OCI-LY1 (cell line): Measurements from ENCODE around the gene AGAP1.

Experiments used
- H2AFZ ChIP-seq: fragments of 200-600 bp; sonication (generic), shearing (Covaris generic); 2 replicates; pipeline ENCODE4 v1.6.0; 2014; ENCODE audit warnings: antibody characterized with exemption, mild to moderate bottlenecking, low read length
- H3F3A ChIP-seq: fragments of 200-600 bp; sonication (generic), shearing (Covaris generic); 2 replicates; pipeline ENCODE4 v1.6.0; 2014; ENCODE audit warnings: mild to moderate bottlenecking, antibody characterized with exemption, low read length, moderate library complexity; ENCODE audit not compliant: insufficient read depth
- H3K27ac ChIP-seq: fragments of 200-600 bp; sonication (generic); 2 replicates; pipeline ENCODE4 v1.5.1; 2014; ENCODE audit warnings: low read length, mixed run types, mild to moderate bottlenecking, low read depth; ENCODE audit not compliant: poor library complexity, severe bottlenecking
- H3K27me3 ChIP-seq: fragments of 200-600 bp; sonication (generic); 2 replicates; pipeline ENCODE4 v1.6.0; 2014; ENCODE audit warnings: antibody characterized with exemption, mild to moderate bottlenecking, low read length, moderate library complexity; ENCODE audit not compliant: insufficient read depth
- H3K36me3 ChIP-seq: fragments of 200-600 bp; sonication (generic); 2 replicates; pipeline ENCODE4 v1.6.1; 2014; ENCODE audit warnings: mild to moderate bottlenecking, antibody characterized with exemption, low read length, moderate library complexity, mixed read lengths; ENCODE audit not compliant: insufficient read depth
- H3K4me1 ChIP-seq: fragments of 200-600 bp; sonication (generic); 2 replicates; pipeline ENCODE4 v1.5.1; 2014; ENCODE audit warnings: mild to moderate bottlenecking, low read length, moderate library complexity; ENCODE audit not compliant: insufficient read depth, severe bottlenecking
- H3K4me2 ChIP-seq: fragments of 200-600 bp; sonication (generic), shearing (Covaris generic); 2 replicates; pipeline ENCODE4 v1.6.1; 2014; ENCODE audit warnings: low read length
- H3K4me3 ChIP-seq: fragments of 200-600 bp; sonication (generic); 2 replicates; pipeline ENCODE4 v1.5.1; 2014; ENCODE audit warnings: low read length, low read depth, mild to moderate bottlenecking, mixed read lengths; ENCODE audit not compliant: poor library complexity, severe bottlenecking
- H3K79me2 ChIP-seq: fragments of 200-600 bp; shearing (Covaris generic); 2 replicates; pipeline ENCODE4 v1.6.1; 2016; ENCODE audit warnings: mixed run types, low read length, mixed read lengths; ENCODE audit not compliant: insufficient read depth
- H3K9ac ChIP-seq: fragments of 200-600 bp; sonication (generic), shearing (Covaris generic); 2 replicates; pipeline ENCODE4 v1.6.1; 2014; ENCODE audit warnings: mild to moderate bottlenecking, low read length, mixed read lengths
- H3K9me2 ChIP-seq: fragments of 200-600 bp; sonication (generic), shearing (Covaris generic); 2 replicates; pipeline ENCODE4 v1.6.1; 2014; ENCODE audit warnings: low read depth, mild to moderate bottlenecking, low read length, mixed read lengths
- H3K9me3 ChIP-seq: fragments of 200-600 bp; shearing (Covaris generic); 2 replicates; pipeline ENCODE4 v1.6.1; 2014; ENCODE audit warnings: low read length, mixed read lengths
- H4K20me1 ChIP-seq: fragments of 200-600 bp; sonication (generic), shearing (Covaris generic); 2 replicates; pipeline ENCODE4 v1.6.0; 2016; ENCODE audit warnings: mild to moderate bottlenecking, low read length; ENCODE audit not compliant: insufficient read depth
- EZH2 ChIP-seq: fragments of 200-600 bp; sonication (generic), shearing (Covaris generic); IDR thresholded peaks from 2 replicates; pipeline ENCODE4 v1.8.0; 2017; ENCODE audit warnings: borderline replicate concordance, mixed run types, mild to moderate bottlenecking, antibody characterized with exemption, low read length, moderate library complexity, mixed read lengths
- TF ChIP-seq, protein P1 (sequence below): fragments of 200-600 bp; sonication (generic), shearing (Covaris generic); IDR thresholded peaks from 2 replicates; pipeline ENCODE4 v1.5.1; 2017; ENCODE audit warnings: mild to moderate bottlenecking, antibody characterized with exemption, low read length, moderate library complexity, mixed read lengths

AGAP1 gene

DNA sequence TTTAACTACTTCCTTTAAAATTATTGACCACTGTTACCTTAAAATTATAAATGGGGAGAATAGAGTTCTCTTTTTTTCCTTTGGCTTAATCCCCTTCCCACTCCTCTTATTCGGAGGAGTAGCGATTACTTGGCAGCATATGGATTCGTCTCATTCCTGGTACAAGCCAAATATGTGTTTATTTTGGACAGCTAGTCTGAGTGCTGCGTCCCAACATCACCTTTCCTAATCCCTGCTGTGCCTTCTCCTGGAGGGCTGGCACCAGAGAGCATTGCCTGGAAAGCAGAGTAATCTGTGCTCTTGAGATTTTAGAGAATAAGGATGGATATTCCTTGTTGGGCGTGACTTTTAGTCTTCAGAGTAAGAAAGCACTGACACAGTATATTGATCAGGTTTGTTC, 185.6 kb downstream of the AGAP1 start:
- Histone ChIP-seq H4K20me1 (no peaks in the 10 kb centered on the region), H3K9ac (no peak overlapping the region), H3K27ac (no peak overlapping the region), H3K36me3 (no peaks in the 10 kb centered on the region), H3K4me2 (no peak overlapping the region), H3K27me3 (no peaks in the 10 kb centered on the region), H3K79me2 (no peaks in the 10 kb centered on the region), H3K4me3 (no peak overlapping the region), H3K9me3 (no peaks in the 10 kb centered on the region), H3K4me1 (no peaks in the 10 kb centered on the region), H3K9me2 (no peaks in the 10 kb centered on the region), H3F3A (no peaks in the 10 kb centered on the region), H2AFZ (no peak overlapping the region)
- TF ChIP-seq, protein P1, sequence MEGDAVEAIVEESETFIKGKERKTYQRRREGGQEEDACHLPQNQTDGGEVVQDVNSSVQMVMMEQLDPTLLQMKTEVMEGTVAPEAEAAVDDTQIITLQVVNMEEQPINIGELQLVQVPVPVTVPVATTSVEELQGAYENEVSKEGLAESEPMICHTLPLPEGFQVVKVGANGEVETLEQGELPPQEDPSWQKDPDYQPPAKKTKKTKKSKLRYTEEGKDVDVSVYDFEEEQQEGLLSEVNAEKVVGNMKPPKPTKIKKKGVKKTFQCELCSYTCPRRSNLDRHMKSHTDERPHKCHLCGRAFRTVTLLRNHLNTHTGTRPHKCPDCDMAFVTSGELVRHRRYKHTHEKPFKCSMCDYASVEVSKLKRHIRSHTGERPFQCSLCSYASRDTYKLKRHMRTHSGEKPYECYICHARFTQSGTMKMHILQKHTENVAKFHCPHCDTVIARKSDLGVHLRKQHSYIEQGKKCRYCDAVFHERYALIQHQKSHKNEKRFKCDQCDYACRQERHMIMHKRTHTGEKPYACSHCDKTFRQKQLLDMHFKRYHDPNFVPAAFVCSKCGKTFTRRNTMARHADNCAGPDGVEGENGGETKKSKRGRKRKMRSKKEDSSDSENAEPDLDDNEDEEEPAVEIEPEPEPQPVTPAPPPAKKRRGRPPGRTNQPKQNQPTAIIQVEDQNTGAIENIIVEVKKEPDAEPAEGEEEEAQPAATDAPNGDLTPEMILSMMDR: no peak
- TF ChIP-seq EZH2: no peak

DNA sequence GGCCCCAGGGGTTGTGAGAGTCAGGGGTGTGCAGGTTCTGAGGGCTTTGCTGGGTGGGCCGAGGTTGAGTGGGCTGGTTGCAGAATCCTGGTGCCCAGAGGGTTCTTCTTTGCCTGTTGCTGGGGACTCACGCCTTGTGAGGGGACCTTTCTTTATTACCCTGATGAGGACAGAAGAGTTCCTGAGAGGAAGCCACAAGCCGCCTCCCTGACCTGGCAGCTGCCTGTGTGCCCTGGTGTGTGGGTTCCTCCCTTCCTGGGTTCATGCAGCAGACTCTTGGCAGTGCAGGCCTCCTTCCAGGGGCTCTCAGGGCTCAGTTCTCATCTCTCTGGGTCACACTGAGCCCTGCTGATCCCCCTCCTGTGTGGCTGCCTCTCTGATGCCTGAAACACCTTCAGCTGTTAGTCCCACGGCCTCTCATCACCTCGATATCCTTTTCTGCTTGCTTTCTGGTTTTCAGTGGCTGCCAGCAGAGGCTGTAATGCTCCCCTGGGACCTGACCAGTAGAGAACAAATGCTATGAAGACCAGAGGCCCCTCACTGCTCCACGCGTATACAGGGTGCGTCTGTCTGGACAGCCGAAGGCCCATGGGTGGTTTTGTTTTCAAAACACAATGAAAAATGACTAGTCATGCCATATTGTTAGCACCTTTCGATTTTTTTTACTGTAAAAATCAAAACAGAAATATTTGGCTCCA, 191.3 kb downstream of the AGAP1 start:
- no peak overlapping the region for H3K27ac ChIP-seq
- no peaks in the 10 kb centered on the region for H3K4me1 ChIP-seq
- H3K9me2 ChIP-seq: no peaks in the 10 kb centered on the region
- no peaks in the 10 kb centered on the region for H3K9me3 ChIP-seq
- TF ChIP-seq, protein P1: no peak
- no peak for TF ChIP-seq EZH2
- H3F3A ChIP-seq: no peaks in the 10 kb centered on the region
- H3K36me3 ChIP-seq: no peaks in the 10 kb centered on the region
- no peak overlapping the region for H3K9ac ChIP-seq
- H3K27me3 ChIP-seq: no peaks in the 10 kb centered on the region
- H4K20me1 ChIP-seq: no peaks in the 10 kb centered on the region
- no peak overlapping the region for H3K4me3 ChIP-seq
- no peaks in the 10 kb centered on the region for H3K79me2 ChIP-seq
- no peak overlapping the region for H3K4me2 ChIP-seq
- H2AFZ ChIP-seq: no peak overlapping the region

DNA sequence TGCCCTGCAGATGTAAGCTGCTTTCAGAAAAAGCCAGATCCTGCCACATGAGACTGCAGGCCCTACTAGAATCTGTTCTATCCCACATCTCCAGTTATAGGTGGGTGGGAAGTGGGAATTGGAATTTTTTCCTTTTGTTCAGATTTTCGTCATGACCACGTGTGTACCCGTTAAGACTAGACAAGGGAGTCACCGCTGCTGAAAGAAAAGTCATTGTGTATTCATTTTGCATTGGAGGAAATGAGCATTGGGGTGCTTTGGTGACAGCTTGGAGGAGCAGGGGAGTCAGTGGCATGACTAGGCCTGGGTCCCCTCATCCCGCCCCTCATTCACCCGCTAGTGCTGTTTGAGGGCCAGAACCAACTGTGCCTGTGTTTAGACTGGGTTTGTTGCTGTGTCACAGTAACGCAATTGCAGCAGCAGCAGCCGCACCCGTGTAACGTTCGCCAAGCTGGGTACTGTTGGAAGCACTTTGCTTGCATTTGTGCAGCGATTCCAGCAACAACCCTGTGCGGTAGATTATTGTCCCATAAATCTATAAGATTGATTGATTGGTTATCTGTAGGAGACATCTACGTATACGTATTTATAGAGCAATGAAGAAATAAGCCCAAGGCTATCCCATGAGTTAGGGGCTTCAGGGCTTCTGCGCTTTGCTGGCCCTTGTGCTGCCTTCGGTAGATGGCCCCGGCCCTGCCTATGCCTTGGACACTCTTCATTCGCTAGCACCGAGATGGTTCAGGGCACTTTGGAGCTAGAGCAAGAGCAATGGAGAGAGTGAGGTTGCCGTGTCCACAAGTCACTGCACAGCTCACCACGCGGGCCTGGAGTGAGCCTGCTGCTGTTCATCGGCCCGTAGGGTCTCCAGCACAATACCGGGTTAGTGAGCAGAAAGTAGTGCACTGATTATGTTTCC, 194.9 kb downstream of the AGAP1 start:
- Histone ChIP-seq H4K20me1 (no peaks in the 10 kb centered on the region), H3K27ac (no peak overlapping the region), H3K27me3 (no peaks in the 10 kb centered on the region; the same call in 1 of the 2 replicates), H3K9me3 (no peaks in the 10 kb centered on the region), H3K36me3 (no peaks in the 10 kb centered on the region), H3K4me2 (no peak overlapping the region), H3K4me1 (no peaks in the 10 kb centered on the region), H3K9me2 (no peaks in the 10 kb centered on the region), H3K79me2 (no peaks in the 10 kb centered on the region), H2AFZ (no peak overlapping the region), H3K4me3 (no peak overlapping the region), H3F3A (no peaks in the 10 kb centered on the region), H3K9ac (no peak overlapping the region)
- TF ChIP-seq, protein P1: no peak
- no peak for TF ChIP-seq EZH2
